ENCODE results near the gene CAB39.

- TF ChIP-seq CTCF (conservative IDR thresholded peaks at IDR 0.05) = no peak
- TF ChIP-seq EZH2 (IDR thresholded peaks at IDR 0.05; ENCODE audit: low read depth) = no peak
Observed at GRCh38 chr2:230695551-230695950, 17.1 kb upstream of the CAB39 start.

All from PC-9 (cell line).